NOMO-1 treated with DMSO at 0.1 percent for 48 hours (cell line): ENCODE data around the gene OR2V1.

Experiments
- DNase-seq: peaks from one replicate; lab custom pipeline; 2025; ENCODE audit not compliant: unreplicated experiment; lab: John Stamatoyannopoulos, UW

OR2V1 gene

GRCh38 chr5:181084621-181085195 lies 46.3 kb downstream of the OR2V1 start:
- DNase-seq, result no peak

GRCh38 chr5:181081989-181082388 lies 49.0 kb downstream of the OR2V1 start:
- no peak for DNase-seq

GRCh38 chr5:181076920-181077319 lies 54.0 kb downstream of the OR2V1 start:
- DNase-seq, result no peak
